Effector CD8-positive, alpha-beta T cell (primary cell): ENCODE measurements around the gene GRK1.

ENCODE experiments used
- DNase-seq: peaks from one replicate; lab custom pipeline; 2025; lab: John Stamatoyannopoulos, UW

The GRK1 gene

DNA sequence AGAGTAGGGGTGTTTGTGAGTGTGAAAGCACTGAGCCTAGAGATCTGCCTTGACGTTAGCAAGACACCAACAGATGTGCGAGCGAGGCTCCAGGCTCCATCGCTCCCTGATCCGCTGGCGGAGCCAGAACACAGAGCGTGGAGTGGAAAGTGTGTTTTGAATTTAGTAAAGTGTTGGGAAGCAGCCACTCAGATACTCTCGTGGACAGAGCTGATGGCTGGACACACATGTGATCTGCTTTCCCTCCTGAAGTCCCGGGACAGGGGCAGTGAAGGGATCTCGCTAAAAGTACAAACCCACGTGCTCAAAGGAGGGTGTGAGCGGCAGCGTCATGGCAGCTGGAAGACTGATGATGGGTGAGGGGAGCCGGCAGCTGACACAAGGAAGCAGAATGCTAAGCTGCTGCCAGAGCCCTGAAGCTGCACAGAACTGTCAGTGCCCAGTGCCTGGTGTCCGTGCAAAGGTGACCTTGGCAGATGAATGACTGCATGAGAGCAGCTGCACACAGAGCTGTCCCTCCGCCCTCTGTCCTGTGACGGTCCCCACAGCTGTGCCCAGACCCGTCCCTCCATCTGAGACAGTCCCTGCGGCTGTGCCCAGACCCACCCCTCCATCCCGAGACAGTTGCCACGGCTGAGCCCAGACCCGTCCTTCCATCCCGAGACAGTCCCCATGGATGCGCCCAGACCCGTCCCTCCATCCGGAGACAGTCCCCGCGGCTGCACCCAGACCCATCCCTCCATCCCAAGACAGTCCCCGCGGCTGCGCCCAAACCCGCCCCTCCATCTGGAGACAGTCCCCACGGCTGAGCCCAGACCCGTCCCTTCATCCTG, 62.4 kb downstream of the GRK1 start:
- DNase-seq: no peak

DNA sequence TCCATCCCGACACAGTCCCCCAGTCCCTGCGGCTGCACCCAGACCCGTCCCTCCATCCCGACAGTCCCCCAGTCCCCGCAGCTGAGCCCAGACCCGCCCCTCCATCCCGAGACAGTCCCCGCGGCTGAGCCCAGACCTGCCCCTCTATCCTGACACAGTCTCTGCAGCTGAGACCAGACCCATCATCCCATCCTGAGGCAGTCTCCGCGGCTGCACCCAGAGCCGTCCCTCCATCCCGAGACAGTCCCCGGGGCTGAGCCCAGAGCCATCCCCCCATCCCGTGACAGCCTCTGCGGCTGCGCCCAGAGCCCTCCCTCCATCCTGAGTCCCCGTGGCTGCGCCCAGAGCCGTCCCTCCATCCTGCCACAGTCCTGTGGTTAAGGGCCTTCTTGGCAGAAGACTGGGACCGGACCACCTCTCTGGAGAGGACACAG, 63.3 kb downstream of the GRK1 start:
- DNase-seq: no peak

DNA sequence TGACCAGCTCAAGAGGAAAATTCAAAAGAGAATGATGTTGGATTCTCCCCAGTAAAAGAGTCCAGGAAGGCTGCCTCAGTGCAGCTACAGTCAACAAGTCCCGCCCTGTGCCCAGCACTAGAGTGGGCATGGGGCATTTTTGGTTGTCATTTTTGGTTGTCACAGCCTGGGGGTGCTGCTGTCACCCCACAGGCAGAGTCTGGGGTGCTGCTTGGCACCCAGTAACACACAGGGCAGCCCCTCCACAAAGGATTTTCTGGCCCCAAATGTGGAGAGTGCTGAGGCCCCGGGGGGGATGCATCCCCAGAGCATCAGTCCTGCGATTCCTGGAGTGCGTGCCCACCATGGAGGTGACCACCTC, 63.8 kb downstream of the GRK1 start:
- DNase-seq: no peak

DNA sequence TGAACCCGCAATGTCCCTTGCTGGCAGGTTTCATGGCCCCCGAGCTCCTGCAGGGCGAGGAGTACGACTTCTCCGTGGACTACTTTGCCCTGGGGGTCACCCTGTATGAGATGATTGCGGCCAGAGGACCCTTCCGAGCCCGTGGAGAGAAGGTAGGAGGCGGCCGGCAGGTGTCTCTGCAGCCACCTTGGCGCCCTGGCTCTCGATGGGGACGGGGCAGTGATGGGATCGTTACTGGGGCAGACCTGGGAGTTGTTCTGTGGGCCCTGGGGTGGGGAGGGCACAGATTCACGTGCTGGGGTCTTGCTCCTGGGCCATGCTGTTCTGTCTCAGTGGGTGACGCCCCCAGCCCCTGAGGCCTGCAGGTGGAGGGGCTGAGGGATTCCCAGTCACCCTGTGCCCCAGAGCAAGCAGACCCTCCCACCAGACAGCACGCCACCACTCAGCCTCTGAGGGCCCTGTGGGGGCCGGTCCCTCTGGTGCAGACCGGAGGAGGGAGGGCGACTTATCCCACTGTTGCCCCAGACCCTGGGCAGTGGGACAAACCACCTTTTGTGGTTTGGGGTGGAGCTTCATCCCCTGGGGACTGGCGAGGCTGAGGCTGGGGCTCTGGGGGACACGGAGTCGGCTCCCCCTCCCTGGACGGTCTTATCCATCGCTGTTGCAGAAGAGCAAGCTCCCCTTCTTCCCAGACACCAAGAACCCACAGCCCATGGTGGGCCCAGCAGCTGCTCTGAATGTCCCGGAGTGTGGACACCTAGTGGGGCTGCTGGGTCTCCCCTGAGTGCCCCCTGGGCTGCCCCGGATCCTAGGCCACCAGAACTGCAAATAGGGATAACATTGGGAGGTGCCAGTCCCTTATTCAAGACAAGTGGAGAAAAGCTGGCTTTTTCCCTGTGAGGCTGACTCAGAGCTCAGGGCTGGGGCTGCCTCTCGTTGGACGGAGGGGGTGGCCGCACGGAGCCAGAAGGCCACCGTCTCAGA, 64.5 kb downstream of the GRK1 start:
- no peak for DNase-seq

DNA sequence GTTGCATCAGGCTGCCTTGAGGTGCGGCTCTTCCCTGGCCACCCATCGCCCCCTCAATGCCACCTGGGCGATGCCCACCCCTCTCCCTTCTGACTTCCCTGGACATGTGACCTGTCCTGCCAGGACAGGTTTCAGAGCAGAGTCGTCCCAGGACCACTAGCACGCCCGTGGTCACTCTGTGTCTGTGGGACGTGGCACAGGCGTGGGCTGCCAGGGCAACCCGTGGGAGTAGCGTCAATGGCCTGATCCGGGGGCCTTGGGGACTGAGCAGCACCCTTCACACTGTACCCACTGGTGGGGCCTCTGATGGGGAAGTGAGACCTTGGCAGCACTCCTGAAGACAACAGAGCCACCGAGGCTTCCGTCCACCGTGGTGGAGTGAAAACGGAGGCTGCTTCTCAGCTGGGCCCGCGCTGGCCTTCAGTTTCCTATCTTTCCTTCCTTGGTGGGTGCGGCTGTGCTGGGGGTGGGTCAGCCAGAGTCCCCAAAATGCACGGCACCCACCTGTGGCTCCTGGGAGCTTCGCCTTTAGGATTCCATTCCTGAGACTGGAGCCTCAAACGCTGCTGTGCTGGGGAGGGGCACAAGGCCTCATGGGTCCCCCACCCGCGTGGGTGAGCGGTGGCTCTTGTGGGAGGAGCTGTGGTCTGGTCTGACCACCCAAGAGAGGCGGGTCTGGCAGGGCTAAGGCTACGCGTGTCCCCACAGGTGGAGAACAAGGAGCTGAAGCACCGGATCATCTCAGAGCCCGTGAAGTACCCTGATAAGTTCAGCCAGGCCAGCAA, 65.3 kb downstream of the GRK1 start:
- DNase-seq: no peak

DNA sequence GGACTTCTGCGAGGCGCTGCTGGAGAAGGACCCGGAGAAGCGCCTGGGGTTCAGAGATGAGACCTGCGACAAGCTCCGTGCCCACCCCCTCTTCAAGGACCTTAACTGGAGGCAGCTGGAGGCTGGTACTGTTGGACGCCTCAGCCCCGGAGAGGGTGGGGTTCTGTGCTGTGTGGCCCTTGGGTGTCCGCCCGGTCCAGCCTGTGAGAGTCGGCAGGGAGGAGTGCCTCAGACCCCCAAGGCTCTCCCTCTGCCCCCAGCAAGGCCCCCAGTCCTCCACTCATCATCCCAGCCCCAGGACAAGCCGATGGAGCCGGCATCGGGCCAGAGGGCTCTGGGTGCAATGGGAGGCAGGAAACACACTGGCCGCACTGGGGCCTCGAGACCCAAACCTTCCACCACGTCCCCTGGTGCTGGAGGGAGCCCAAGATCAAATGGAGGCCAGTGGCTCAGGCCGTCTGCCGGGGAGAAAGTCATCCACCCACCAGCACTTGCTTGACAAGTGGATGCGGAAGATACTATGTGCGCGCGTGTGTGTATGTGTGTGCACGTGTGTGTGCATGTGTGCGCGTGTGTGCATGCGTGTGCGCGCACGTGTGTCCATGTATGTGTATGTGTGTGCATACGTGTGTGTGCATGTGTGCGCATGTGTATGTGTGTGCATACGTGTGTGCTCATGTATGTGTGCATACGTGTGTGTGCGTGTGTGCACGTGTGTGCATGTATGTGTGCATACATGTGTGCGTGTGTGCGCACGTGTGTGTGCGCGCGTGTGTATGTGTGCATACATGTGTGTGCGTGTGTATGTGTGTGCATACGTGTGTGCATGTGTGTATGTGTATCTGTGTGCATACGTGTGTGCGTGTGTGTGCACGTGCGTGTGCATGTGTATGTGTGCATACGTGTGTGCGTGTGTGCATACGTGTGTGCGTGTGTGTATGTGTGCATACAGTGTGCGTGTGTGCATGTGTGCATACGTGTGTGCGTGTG, 66.2 kb downstream of the GRK1 start:
- DNase-seq: no peak

DNA sequence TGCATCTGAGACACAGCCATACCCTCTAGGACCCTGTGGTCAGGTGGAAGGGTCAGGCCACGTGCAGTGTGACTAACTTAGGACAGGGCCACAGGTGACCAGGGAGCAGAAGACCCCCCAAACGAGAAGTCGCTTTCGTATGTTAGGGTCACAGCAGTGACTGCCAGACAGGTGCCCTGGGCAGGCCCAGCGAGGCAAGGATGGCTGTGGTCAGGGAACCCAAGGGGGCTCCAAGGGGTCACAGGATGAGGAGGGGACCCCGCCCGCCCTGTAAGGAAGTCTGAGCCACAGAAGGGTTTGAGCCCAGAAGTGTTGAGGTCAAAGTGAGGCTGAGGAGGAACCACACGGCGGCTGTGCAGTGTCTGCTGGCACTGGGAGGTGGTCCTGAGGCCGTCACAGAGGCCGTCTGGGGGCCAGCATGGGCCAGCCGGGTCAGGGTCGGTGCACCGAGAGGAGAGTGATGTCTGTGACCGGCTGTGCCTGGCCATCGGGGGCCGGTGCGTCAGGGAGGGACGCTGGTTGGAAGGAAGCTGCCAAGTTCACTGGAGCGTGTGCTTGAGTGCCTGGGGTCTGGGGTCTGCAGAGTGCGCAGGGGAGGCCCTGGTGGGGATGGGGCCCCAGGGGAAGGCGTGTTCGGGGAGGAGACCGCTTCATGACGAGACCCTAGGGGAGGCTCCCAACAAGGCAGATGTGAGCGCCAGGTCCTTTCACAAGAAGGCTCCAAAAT, 67.2 kb downstream of the GRK1 start:
- DNase-seq: no peak

DNA sequence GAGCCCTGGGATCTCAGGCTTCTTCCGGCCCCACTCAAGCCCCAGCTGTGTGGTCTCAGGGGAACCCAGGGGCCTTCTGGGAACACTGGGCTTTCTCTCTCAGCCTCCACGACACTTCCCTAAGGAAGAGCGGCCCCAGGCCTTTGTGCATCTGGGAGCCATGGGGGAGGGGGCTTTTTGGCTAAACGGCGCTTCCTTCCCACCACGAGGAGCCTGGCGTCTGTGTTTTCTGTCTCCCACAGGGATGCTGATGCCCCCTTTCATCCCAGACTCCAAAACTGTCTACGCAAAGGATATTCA, 67.8 kb downstream of the GRK1 start:
- no peak for DNase-seq

DNA sequence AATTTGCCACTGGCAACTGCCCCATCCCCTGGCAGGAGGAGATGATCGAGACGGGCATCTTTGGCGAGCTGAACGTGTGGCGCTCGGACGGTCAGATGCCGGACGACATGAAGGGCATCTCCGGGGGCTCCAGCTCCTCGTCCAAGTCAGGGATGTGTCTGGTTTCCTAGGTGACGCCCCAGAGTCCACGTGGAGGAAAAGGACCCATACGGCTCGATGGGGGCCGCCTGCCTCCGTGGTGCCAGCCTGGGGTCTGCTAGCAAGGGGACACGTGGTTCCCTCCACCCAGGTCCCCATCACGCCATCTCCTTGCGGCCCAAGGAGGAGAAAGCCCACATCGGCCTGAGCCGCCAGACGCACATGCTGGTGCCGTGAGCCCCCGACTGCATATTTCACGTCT, 68.2 kb downstream of the GRK1 start:
- DNase-seq: no peak

DNA sequence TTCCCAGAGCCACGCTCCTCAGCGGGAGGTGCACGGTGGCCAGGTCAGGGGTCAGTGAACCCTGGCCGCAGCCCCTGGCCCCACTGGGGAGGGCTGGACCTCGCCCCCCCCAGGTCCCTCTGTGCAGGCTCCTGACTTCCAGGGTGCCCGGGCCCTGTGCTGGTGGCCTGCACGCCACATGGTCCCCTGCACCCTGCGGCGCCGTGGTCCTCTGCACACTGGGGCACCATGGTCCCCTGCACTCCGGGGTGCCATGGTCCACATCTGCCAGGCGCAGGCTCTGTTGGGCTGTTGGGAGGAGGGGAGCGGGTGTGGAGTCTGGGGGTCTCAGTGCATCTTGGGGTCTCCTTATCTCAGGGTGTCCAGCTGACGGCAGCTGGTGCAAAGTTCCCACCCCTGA, 68.7 kb downstream of the GRK1 start:
- no peak for DNase-seq

DNA sequence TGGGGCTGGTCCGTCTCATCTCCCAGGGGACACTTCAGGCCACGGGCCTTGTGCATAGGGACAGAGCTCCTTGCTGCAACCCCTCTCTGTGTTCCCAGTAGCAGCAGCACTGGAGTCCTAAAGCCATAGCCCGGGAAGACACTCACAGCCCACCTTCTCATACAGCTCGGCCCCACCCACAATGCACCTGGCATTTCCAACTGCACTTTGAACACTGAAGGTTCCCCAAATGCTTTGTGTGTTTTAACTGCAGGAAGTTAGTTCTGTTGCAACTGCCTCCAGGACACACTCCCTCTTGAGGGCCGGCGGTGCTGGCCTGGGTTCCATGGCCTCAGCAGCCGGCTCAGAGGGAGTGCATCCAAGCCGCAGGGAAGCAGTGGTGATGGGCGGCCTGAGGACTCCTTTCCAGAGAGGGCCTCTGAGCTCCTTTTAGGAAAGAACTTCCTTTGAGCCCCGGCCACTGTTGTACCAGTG, 69.3 kb downstream of the GRK1 start:
- no peak for DNase-seq

DNA sequence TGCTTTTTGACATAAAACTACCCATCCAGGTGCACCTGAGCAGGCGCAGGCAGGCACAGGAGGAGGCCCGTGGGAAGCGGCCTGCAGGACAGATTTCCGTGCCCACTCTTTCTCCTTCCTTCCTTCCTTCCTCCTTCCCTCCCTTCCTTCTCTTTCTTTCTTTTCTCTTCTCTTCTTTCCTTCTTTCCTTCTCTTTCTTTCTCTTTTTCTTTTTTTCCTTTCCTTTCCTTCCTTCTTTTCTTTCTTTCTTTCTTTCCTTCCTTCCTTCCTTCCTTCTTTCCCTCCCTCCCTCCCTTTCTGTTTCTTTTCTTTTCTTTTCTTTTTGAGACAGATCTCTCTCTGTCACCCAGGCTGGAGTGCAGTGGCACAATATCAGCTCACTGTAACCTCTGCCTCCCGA, 70.8 kb downstream of the GRK1 start:
- DNase-seq: no peak

DNA sequence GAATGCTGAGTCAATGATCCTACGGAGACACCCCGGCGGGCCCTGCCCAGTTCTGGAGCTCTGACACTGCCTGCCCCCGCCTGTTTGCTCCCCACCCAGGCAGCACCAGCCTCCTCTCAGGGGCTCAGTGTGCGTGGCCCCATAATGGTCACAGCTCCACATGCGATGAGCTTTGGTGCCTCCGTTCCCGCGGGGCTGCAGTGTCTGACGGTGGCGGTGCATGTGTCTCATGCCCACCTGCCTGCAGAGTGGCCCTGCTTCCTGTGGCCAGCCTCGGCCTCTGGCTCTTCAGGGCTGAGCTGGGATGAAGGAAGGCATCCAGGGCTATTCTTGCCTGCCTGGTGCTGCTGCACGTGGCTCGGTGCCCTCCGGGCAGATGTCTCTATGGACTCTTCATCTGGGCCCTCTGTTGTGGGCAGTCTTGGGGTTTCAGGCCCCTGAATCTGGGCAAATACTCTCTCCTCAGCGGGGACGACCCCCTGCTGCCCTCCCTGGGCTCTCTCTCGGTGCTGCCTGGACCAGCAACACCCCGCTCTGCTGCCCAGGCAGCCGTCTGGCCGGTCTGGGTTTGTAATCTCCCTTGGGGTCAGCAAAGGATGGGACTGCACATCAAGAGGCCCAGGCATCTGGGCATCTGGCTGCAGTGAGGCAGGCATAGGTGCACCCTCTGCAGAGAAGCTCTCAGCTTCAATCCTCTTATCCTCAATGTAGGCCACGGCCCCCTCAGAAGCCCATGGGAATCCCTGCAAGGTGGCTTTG, 72.7 kb downstream of the GRK1 start:
- no peak for DNase-seq

DNA sequence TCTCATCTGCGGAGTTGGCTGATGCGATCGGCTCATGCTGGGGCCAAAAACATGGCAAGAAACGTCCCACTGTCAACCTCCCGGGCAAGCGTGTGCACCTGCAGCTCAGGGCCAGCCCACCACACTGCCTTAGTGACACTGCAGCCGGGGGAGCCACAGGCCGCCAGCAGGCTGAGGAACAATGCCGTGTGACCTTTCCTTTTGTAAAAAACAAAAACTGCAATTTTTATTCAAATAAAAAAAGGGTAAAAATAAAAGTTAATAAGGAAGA, 73.2 kb downstream of the GRK1 start:
- no peak for DNase-seq

DNA sequence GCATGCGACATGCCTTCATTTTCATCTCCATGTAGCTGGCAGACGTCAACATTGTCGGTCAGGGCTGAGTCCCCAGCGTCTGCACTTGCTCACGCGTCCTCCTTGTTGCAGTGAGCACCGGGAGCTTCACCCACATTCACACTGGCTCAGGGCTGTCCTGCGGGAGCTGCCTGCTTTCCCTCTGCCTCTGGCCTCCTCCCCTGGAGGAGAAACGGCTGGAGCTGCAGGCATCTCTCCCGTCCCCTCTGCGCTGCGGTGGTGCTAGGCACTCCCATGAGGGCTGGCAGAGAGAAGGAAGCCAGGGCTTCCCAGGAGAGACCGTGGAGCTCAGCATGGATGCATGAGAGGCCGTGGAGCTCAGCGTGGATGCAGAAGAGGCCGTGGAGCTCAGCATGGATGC, 73.6 kb downstream of the GRK1 start:
- no peak for DNase-seq

DNA sequence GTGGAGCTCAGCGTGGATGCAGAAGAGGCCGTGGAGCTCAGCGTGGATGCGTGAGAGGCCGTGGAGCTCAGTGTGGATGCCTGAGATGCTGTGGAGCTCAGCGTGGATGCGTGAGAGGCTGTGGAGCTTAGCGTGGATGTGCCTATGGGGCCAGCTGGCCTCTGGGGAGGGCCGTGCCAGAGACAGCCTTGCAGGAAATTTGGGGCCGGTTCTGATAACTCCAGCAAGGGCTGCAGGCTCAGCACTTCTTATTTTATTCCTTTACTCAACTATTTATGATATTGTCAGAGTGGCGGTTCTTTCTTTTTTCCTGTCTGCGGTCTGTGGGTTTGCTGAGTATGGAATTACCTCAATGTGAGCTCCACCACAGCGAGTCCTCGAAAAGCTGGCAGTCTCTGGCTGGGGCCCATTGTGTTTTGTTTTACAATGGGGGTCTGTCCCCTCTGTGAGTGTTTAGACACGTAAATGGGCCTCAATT, 74.2 kb downstream of the GRK1 start:
- DNase-seq: no peak

DNA sequence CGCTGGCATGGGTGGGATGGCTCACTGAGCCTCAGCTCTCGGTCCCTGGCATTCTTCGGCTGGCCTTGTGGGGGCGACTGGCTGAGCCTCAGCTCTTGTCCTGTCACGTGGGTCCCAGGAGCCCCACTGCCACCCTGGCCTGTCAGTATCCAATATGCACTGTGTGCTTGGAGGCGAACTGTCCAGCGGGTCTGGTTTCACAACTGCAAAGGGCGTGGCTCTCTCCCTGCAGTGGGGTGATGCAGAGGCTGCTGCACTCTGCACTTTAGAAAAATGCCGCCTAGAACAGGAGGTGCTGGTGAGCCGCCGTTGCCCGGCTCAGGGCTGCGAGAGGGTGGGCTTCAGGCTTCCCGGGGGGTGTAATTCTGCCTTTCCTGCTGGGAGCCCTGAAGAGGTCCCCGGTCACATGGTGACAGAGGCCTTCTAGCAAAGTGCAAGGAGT, 75.0 kb downstream of the GRK1 start:
- DNase-seq: no peak

DNA sequence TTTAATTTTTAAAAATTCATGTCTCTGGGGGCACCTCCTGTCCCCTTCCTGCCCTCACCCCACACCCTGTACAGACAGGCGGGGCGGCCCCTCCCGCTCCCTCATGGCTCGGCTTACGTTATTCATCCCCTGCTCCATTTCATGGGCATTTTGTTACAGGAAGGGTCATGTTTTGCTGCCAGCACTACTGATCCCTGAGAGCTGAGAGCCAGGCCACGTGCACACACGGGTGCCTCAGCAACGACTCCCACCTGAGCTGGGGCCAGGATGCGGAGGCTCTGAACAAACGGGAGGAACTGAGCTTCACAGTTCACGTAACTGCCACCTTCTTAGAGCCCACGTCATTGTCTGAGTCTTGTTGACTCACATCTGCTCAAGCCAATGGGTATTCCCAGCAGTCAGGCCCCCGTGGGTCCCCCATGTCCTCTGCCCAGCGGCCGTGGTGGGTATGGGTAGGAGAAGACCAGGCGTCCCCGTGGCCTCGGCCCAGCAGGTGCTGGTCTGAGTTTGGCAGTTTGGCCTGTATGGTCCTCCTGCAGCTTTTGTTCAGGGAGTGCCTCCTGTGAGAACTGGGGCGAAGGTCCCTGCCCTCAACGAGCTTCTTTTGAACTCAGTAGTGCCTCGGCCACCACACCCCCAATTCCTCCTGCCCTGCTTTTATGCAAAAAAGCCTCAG, 75.6 kb downstream of the GRK1 start:
- no peak for DNase-seq
